ENCODE data around the gene DPYSL4. TPM values are rescaled to one million over a fixed set of nuclear protein-coding genes. Genes with fewer than 3 reads are reported as not detected.

The DPYSL4 gene
- total RNA-seq, 1 donor from 2014 or later: 55.9 TPM

- no peak overlapping the region for H3K27ac Mint-ChIP-seq
- H3K4me1 Mint-ChIP-seq (ENCODE audit: low read depth): no peaks in the 10 kb centered on the region
- no peaks in the 10 kb centered on the region for H3K9me3 Mint-ChIP-seq (ENCODE audit: low read depth)
- no peak for TF ChIP-seq CTCF (IDR thresholded peaks at IDR 0.05; ENCODE audit: unreplicated experiment)
- no peak overlapping the region for H3K4me3 Mint-ChIP-seq (ENCODE audit: low read depth)
- H3K27me3 Mint-ChIP-seq: no peaks in the 10 kb centered on the region
- H3K36me3 Mint-ChIP-seq (ENCODE audit: insufficient read depth): no peaks in the 10 kb centered on the region
- no peak for DNase-seq (ENCODE audit: low spot score, unreplicated experiment)
These were observed 38.2 kb upstream of the DPYSL4 start for GRCh38 chr10:132148261-132149251.

GRCh38 chr10:132149271-132149670 is 37.5 kb upstream of the DPYSL4 start:
- Mint-ChIP-seq H3K4me1 (ENCODE audit: low read depth) (no peaks in the 10 kb centered on the region), H3K9me3 (ENCODE audit: low read depth) (no peaks in the 10 kb centered on the region), H3K4me3 (ENCODE audit: low read depth) (no peak overlapping the region), H3K27ac (no peak overlapping the region), H3K27me3 (no peaks in the 10 kb centered on the region), H3K36me3 (ENCODE audit: insufficient read depth) (no peaks in the 10 kb centered on the region)
- no peak for TF ChIP-seq CTCF (IDR thresholded peaks at IDR 0.05; ENCODE audit: unreplicated experiment)
- DNase-seq (ENCODE audit: low spot score, unreplicated experiment): no peak

GRCh38 chr10:132149917-132150316 is 36.8 kb upstream of the DPYSL4 start:
- Mint-ChIP-seq H3K36me3 (ENCODE audit: insufficient read depth) (no peaks in the 10 kb centered on the region), H3K4me3 (ENCODE audit: low read depth) (no peak overlapping the region), H3K9me3 (ENCODE audit: low read depth) (no peaks in the 10 kb centered on the region), H3K27ac (no peak overlapping the region), H3K27me3 (no peaks in the 10 kb centered on the region), H3K4me1 (ENCODE audit: low read depth) (no peaks in the 10 kb centered on the region)
- DNase-seq (ENCODE audit: low spot score, unreplicated experiment): no peak
- TF ChIP-seq CTCF (IDR thresholded peaks at IDR 0.05; ENCODE audit: unreplicated experiment): no peak

GRCh38 chr10:132150777-132151176 is 36.0 kb upstream of the DPYSL4 start:
- H3K4me3 Mint-ChIP-seq (ENCODE audit: low read depth): no peak overlapping the region
- no peaks in the 10 kb centered on the region for H3K36me3 Mint-ChIP-seq (ENCODE audit: insufficient read depth)
- TF ChIP-seq CTCF (IDR thresholded peaks at IDR 0.05; ENCODE audit: unreplicated experiment): no peak
- H3K27me3 Mint-ChIP-seq: no peaks in the 10 kb centered on the region
- no peak for DNase-seq (ENCODE audit: low spot score, unreplicated experiment)
- H3K27ac Mint-ChIP-seq: no peak overlapping the region
- no peaks in the 10 kb centered on the region for H3K4me1 Mint-ChIP-seq (ENCODE audit: low read depth)
- no peaks in the 10 kb centered on the region for H3K9me3 Mint-ChIP-seq (ENCODE audit: low read depth)

- Mint-ChIP-seq H3K4me1 (ENCODE audit: low read depth) (no peaks in the 10 kb centered on the region), H3K36me3 (ENCODE audit: insufficient read depth) (no peaks in the 10 kb centered on the region), H3K4me3 (ENCODE audit: low read depth) (no peak overlapping the region), H3K27me3 (peaks cover 3% of the 10 kb centered on the region), H3K27ac (no peak overlapping the region), H3K9me3 (ENCODE audit: low read depth) (no peaks in the 10 kb centered on the region)
- TF ChIP-seq CTCF (IDR thresholded peaks at IDR 0.05; ENCODE audit: unreplicated experiment): no peak
- DNase-seq (ENCODE audit: low spot score, unreplicated experiment): no peak
These were observed 35.3 kb upstream of the DPYSL4 start for GRCh38 chr10:132151286-132151950.

Measured in progenitor cell of endocrine pancreas (in vitro differentiated cells).